Smooth muscle cell (in vitro differentiated cells): Measurements from ENCODE around the gene DDX43. TPM values are rescaled to one million over a fixed set of nuclear protein-coding genes. Genes with fewer than 3 reads are reported as not detected.

Experiments
- DNase-seq: peaks from one replicate; lab custom pipeline; 2025; ENCODE audit not compliant: unreplicated experiment; lab: John Stamatoyannopoulos, UW
- H2AFZ ChIP-seq: fragments of 200-600 bp; sonication (generic); 2 replicates; pipeline ENCODE4 v1.6.0; 2016; ENCODE audit warnings: antibody characterized with exemption, low read depth, mild to moderate bottlenecking
- H3F3A ChIP-seq: fragments of 200-600 bp; sonication (generic); 2 replicates; pipeline ENCODE4 v1.6.0; 2017; ENCODE audit warnings: antibody characterized with exemption, low read depth
- H3K27ac ChIP-seq: fragments of 200-600 bp; sonication (generic); 2 replicates; pipeline ENCODE4 v1.5.1; 2016; ENCODE audit warnings: low read depth, mild to moderate bottlenecking
- H3K27me3 ChIP-seq: fragments of 200-600 bp; sonication (generic); 2 replicates; pipeline ENCODE4 v1.6.1; 2016; ENCODE audit warnings: low read depth, mild to moderate bottlenecking
- H3K36me3 ChIP-seq: fragments of 200-600 bp; sonication (generic); 2 replicates; pipeline ENCODE4 v1.5.1; 2016; ENCODE audit warnings: low read depth
- H3K4me1 ChIP-seq: fragments of 200-600 bp; sonication (generic); 2 replicates; pipeline ENCODE4 v1.5.1; 2016; ENCODE audit warnings: low read depth
- H3K4me2 ChIP-seq: fragments of 200-600 bp; sonication (generic); 2 replicates; pipeline ENCODE4 v1.6.0; 2016; ENCODE audit warnings: mild to moderate bottlenecking
- H3K4me3 ChIP-seq: fragments of 200-600 bp; sonication (generic); 2 replicates; pipeline ENCODE4 v1.5.1; 2016; ENCODE audit warnings: mild to moderate bottlenecking
- H3K79me2 ChIP-seq: fragments of 200-600 bp; sonication (generic); 2 replicates; pipeline ENCODE4 v1.6.0; 2016; ENCODE audit warnings: low read depth, mild to moderate bottlenecking
- H3K9ac ChIP-seq: fragments of 200-600 bp; sonication (generic); 2 replicates; pipeline ENCODE4 v1.6.0; 2016; ENCODE audit warnings: low read depth
- H3K9me3 ChIP-seq: fragments of 200-600 bp; sonication (generic); replicated peaks from 2 replicates; pipeline ENCODE4 v1.5.1; 2016; ENCODE audit warnings: low read depth
- H4K20me1 ChIP-seq: fragments of 200-600 bp; sonication (generic); 2 replicates; pipeline ENCODE4 v1.6.0; 2016; ENCODE audit warnings: low read depth
- CTCF ChIP-seq: fragments of 200-600 bp; sonication (generic); IDR thresholded peaks from 2 replicates; pipeline ENCODE4 v1.5.1; 2017; ENCODE audit warnings: borderline replicate concordance, mild to moderate bottlenecking, antibody characterized with exemption; ENCODE audit not compliant: insufficient read depth, poor library complexity, severe bottlenecking
- WGBS: methylation state at CpG from one replicate; pipeline ENCODE4 v1.1.7; 2016; ENCODE audit warnings: low lambda C conversion rate; 5-methylcytosine and 5-hydroxymethylcytosine counted together
- polyA plus RNA-seq: library from polyadenylated mRNA; unstranded; fragments of >200 nt; fragmentation: Nextera tagmentation; extraction: Ambion mirVana; gene quantifications from 2 replicates; pipeline ENCODE4 v1.2.1, GENCODE V29; 2016
- total RNA-seq: library from RNA; depleted of rRNA; stranded (reverse); fragments of >200 nt; gene quantifications from 2 replicates; pipeline ENCODE4 v1.2.3, GENCODE V29; 2014

The DDX43 gene
- total and polyA plus RNA-seq, 2 experiments from 2014 or later, result not detected

- Histone ChIP-seq H3K27me3 (no peaks in the 10 kb centered on the region), H3K9me3 (no peaks in the 10 kb centered on the region), H3F3A (no peaks in the 10 kb centered on the region), H3K4me2 (no peak overlapping the region), H3K4me3 (no peak overlapping the region), H3K9ac (no peak overlapping the region), H3K27ac (no peak overlapping the region), H3K79me2 (no peaks in the 10 kb centered on the region), H3K36me3 (no peaks in the 10 kb centered on the region), H3K4me1 (no peaks in the 10 kb centered on the region), H4K20me1 (no peaks in the 10 kb centered on the region), H2AFZ (no peak overlapping the region)
- DNase-seq, result no peak
- TF ChIP-seq CTCF, result no peak
Observed at GRCh38 chr6:73400656-73401055, 6.0 kb downstream of the DDX43 start.

- no peak overlapping the region for H3K27ac ChIP-seq
- no peaks in the 10 kb centered on the region for H3F3A ChIP-seq
- 92% methylated on average over 1 of the region's 1 CpG for WGBS
- no peak for TF ChIP-seq CTCF
- H3K27me3 ChIP-seq, result no peaks in the 10 kb centered on the region
- no peak overlapping the region for H3K4me2 ChIP-seq
- H3K79me2 ChIP-seq, result no peaks in the 10 kb centered on the region
- no peak overlapping the region for H3K4me3 ChIP-seq
- DNase-seq, result no peak
- no peaks in the 10 kb centered on the region for H3K9me3 ChIP-seq
- H2AFZ ChIP-seq, result no peak overlapping the region
- no peaks in the 10 kb centered on the region for H4K20me1 ChIP-seq
- no peaks in the 10 kb centered on the region for H3K36me3 ChIP-seq
- H3K9ac ChIP-seq, result no peak overlapping the region
- H3K4me1 ChIP-seq, result no peaks in the 10 kb centered on the region
Observed at GRCh38 chr6:73409395-73409794, 14.8 kb downstream of the DDX43 start.

- Histone ChIP-seq H3K27ac (no peak overlapping the region), H3K4me2 (no peak overlapping the region), H3K9me3 (no peaks in the 10 kb centered on the region), H3K79me2 (no peaks in the 10 kb centered on the region), H3K36me3 (no peaks in the 10 kb centered on the region), H3F3A (no peaks in the 10 kb centered on the region), H2AFZ (no peak overlapping the region), H3K4me1 (no peaks in the 10 kb centered on the region), H3K27me3 (no peaks in the 10 kb centered on the region), H3K4me3 (no peak overlapping the region), H3K9ac (no peak overlapping the region), H4K20me1 (no peaks in the 10 kb centered on the region)
- WGBS, result 99% methylated on average over 3 of the region's 3 CpGs
- DNase-seq, result no peak
- TF ChIP-seq CTCF, result no peak
Observed at GRCh38 chr6:73413102-73413501, 18.5 kb downstream of the DDX43 start.

GRCh38 chr6:73418081-73418741, 23.6 kb downstream of the DDX43 start:
- no peak for DNase-seq
- WGBS, result 82% methylated on average over 11 of the region's 11 CpGs
- H3K9me3 ChIP-seq, result no peaks in the 10 kb centered on the region
- no peaks in the 10 kb centered on the region for H3K4me1 ChIP-seq
- no peaks in the 10 kb centered on the region for H3K27me3 ChIP-seq
- no peak overlapping the region for H3K27ac ChIP-seq
- no peaks in the 10 kb centered on the region for H3K79me2 ChIP-seq
- H3K4me3 ChIP-seq, result no peak overlapping the region
- H3F3A ChIP-seq, result no peaks in the 10 kb centered on the region
- no peak overlapping the region for H2AFZ ChIP-seq
- no peaks in the 10 kb centered on the region for H4K20me1 ChIP-seq
- TF ChIP-seq CTCF, result no peak
- no peak overlapping the region for H3K4me2 ChIP-seq
- H3K9ac ChIP-seq, result no peak overlapping the region
- no peaks in the 10 kb centered on the region for H3K36me3 ChIP-seq
